ENCODE results near the gene FOXO3. TPM values are rescaled to one million over a fixed set of nuclear protein-coding genes. Genes with fewer than 3 reads are reported as not detected.

FOXO3 gene
- total RNA-seq, 1 donor from 2014 or later: 91.5 TPM

- intact Hi-C loops (cut with DNase I): no loop called here
- peak in 1 of 3 experiments; percentile 16 for TF ChIP-seq CTCF (IDR thresholded peaks at IDR 0.05)
- H3K4me1 ChIP-seq: peaks cover 27 to 70% of the 10 kb centered on the region in 2 donors
- H3K27me3 ChIP-seq: no peaks in the 10 kb centered on the region
- peak overlapping the region; percentile 55 to 62 for H3K27ac ChIP-seq
- DNase-seq (ENCODE audit: low spot score in 2 of 2): peak; percentile 40 to 87
- no peaks in the 10 kb centered on the region for H3K36me3 ChIP-seq
- peak overlapping the region; percentile 1 to 24 for H3K4me3 ChIP-seq
- H3K9me3 ChIP-seq: no peaks in the 10 kb centered on the region
These were observed 62.1 kb downstream of the FOXO3 start for GRCh38 chr6:108622641-108623298.

GRCh38 chr6:108623995-108624394 lies 63.3 kb downstream of the FOXO3 start:
- peaks cover 27 to 68% of the 10 kb centered on the region in 2 donors for H3K4me1 ChIP-seq
- intact Hi-C loops (cut with DNase I): no loop called here
- H3K36me3 ChIP-seq: no peaks in the 10 kb centered on the region
- no peak for TF ChIP-seq CTCF (IDR thresholded peaks at IDR 0.05)
- H3K27ac ChIP-seq: no peak overlapping the region
- DNase-seq (ENCODE audit: low spot score in 2 of 2): no peak
- H3K9me3 ChIP-seq: no peaks in the 10 kb centered on the region
- no peak overlapping the region for H3K4me3 ChIP-seq
- no peaks in the 10 kb centered on the region for H3K27me3 ChIP-seq

- Histone ChIP-seq H3K4me1 (peaks cover 34 to 59% of the 10 kb centered on the region in 2 donors), H3K27ac (no peak overlapping the region), H3K4me3 (no peak overlapping the region), H3K9me3 (no peaks in the 10 kb centered on the region), H3K27me3 (no peaks in the 10 kb centered on the region), H3K36me3 (no peaks in the 10 kb centered on the region)
- intact Hi-C loops (cut with DNase I): loop anchor here (5.0 kb wide), 1 partner anchor 53 kb away; no protein-coding TSS in a partner anchor
- DNase-seq (ENCODE audit: low spot score in 2 of 2): no peak
- TF ChIP-seq CTCF (IDR thresholded peaks at IDR 0.05): no peak
These were observed 64.9 kb downstream of the FOXO3 start for GRCh38 chr6:108625581-108625980.

GRCh38 chr6:108626777-108627176 lies 66.1 kb downstream of the FOXO3 start:
- H3K4me1 ChIP-seq: peaks cover 30 to 56% of the 10 kb centered on the region in 2 donors
- no peak overlapping the region for H3K4me3 ChIP-seq
- H3K27ac ChIP-seq: no peak overlapping the region
- H3K27me3 ChIP-seq: no peaks in the 10 kb centered on the region
- DNase-seq (ENCODE audit: low spot score in 2 of 2): no peak
- no peak for TF ChIP-seq CTCF (IDR thresholded peaks at IDR 0.05)
- intact Hi-C loops (cut with DNase I): loop anchor here (5.0 kb wide), 1 partner anchor 54 kb away; no protein-coding TSS in a partner anchor
- H3K36me3 ChIP-seq: no peaks in the 10 kb centered on the region
- H3K9me3 ChIP-seq: no peaks in the 10 kb centered on the region

- no peaks in the 10 kb centered on the region for H3K36me3 ChIP-seq
- no peak for TF ChIP-seq CTCF (IDR thresholded peaks at IDR 0.05)
These were observed 67.2 kb downstream of the FOXO3 start for GRCh38 chr6:108627692-108628550.

More at GRCh38 chr6:108627692-108628550, 67.2 kb downstream of the FOXO3 start:
- Histone ChIP-seq H3K9me3 (no peaks in the 10 kb centered on the region), H3K4me3 (no peak overlapping the region), H3K27ac (peak overlapping the region in 1 of 2 donors; percentile 4), H3K4me1 (peaks cover 32 to 56% of the 10 kb centered on the region in 2 donors), H3K27me3 (no peaks in the 10 kb centered on the region)
- intact Hi-C loops (cut with DNase I): loop anchor here (5.0 kb wide), 1 partner anchor 56 kb away; no protein-coding TSS in a partner anchor
- DNase-seq (ENCODE audit: low spot score in 2 of 2): no peak
